ENCODE measurements around the gene PDXDC1.
"Not testable (repeated sequence)": the region's sequence is repeated elsewhere in the genome, so short reads cannot be mapped to it uniquely, and the experiment has no call there.

DNA sequence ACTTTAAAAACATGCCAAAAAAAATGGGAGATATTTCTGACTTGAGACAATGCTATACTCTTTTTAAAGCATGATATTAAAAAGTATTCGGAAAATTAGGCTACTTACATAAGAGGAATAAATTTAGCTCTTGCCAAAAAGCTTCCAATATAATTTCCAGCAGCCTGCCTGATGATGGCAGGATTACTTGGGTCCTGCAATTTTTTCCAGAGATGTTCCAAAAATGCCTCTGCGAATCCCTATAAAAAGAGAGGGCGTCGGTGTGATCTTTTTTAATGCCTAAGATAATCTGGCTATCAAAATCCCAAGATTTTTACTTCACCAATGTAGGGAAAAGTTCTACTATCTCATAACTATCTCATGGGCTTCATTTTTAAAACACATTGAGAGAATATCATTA is 96.2 kb downstream of the PDXDC1 start:
- not testable (repeated sequence) for TF ChIP-seq POLR2AphosphoS5 (IDR thresholded peaks at IDR 0.05; ENCODE audit: borderline replicate concordance, low read depth, low read length); EZH2 (IDR thresholded peaks at IDR 0.05); FOXP2 (optimal IDR thresholded peaks at IDR 0.05; ENCODE audit: control extremely low read depth, extremely low read length, insufficient read depth)

Measured in SK-N-MC (cell line).